Neural progenitor cell (in vitro differentiated cells): ENCODE data around the gene SCN8A. TPM values are rescaled to one million over a fixed set of nuclear protein-coding genes. Genes with fewer than 3 reads are reported as not detected.

ENCODE experiments used
- DNase-seq: peaks from one replicate; pipeline ENCODE4 v3.0.0-alpha.2; 2016; ENCODE audit warnings: low spot score
- H2AFZ ChIP-seq: fragments of 200-600 bp; sonication (generic); replicated peaks from 2 replicates; pipeline ENCODE4 v1.6.1; 2016; ENCODE audit warnings: antibody characterized with exemption
- H3F3A ChIP-seq: fragments of 200-600 bp; sonication (generic); 2 replicates; pipeline ENCODE4 v1.6.1; 2016; ENCODE audit warnings: antibody characterized with exemption, low read depth
- H3K27ac ChIP-seq: fragments of 200-600 bp; sonication (generic); 2 replicates; pipeline ENCODE4 v1.5.1; 2016; ENCODE audit warnings: mild to moderate bottlenecking
- H3K27me3 ChIP-seq: fragments of 200-600 bp; sonication (generic); 2 replicates; pipeline ENCODE4 v1.6.1; 2016; ENCODE audit warnings: mild to moderate bottlenecking, moderate library complexity
- H3K36me3 ChIP-seq: fragments of 200-600 bp; sonication (generic); 2 replicates; pipeline ENCODE4 v1.5.1; 2016
- H3K4me1 ChIP-seq: fragments of 200-600 bp; sonication (generic); 2 replicates; pipeline ENCODE4 v1.6.1; 2016; ENCODE audit warnings: mixed run types
- H3K4me2 ChIP-seq: fragments of 200-600 bp; sonication (generic); 2 replicates; pipeline ENCODE4 v1.6.1; 2016
- H3K4me3 ChIP-seq: fragments of 200-600 bp; sonication (generic); 2 replicates; pipeline ENCODE4 v1.5.1; 2016
- H3K79me2 ChIP-seq: fragments of 200-600 bp; sonication (generic); 2 replicates; pipeline ENCODE4 v1.6.1; 2016; ENCODE audit warnings: low read depth
- H3K9ac ChIP-seq: fragments of 200-600 bp; sonication (generic); 2 replicates; pipeline ENCODE4 v1.6.1; 2016
- H3K9me3 ChIP-seq: fragments of 200-600 bp; sonication (generic); 2 replicates; pipeline ENCODE4 v1.5.1; 2016; ENCODE audit warnings: low read depth
- H4K20me1 ChIP-seq: fragments of 200-600 bp; sonication (generic); 2 replicates; pipeline ENCODE4 v1.6.1; 2016; ENCODE audit warnings: low read depth
- H3K27ac Mint-ChIP-seq: 3 replicates; pipeline ENCODE4 v1.8.0; 2021; ENCODE audit warnings: mixed read lengths
- H3K27me3 Mint-ChIP-seq: 2 replicates; pipeline ENCODE4 v1.8.0; 2022; ENCODE audit warnings: low read depth, mild to moderate bottlenecking, inconsistent platforms, moderate library complexity, mixed read lengths; ENCODE audit not compliant: insufficient read depth
- H3K36me3 Mint-ChIP-seq: 3 replicates; pipeline ENCODE4 v1.8.0; 2021; ENCODE audit warnings: mixed read lengths
- H3K4me1 Mint-ChIP-seq: 3 replicates; pipeline ENCODE4 v1.8.0; 2021; ENCODE audit warnings: mixed read lengths
- H3K4me3 Mint-ChIP-seq: 3 replicates; pipeline ENCODE4 v1.8.0; 2021; ENCODE audit warnings: mild to moderate bottlenecking, moderate library complexity, mixed read lengths
- H3K9me3 Mint-ChIP-seq: 3 replicates; pipeline ENCODE4 v1.8.0; 2020; ENCODE audit warnings: mixed read lengths
- CTCF ChIP-seq: fragments of 200-600 bp; sonication (generic); IDR thresholded peaks from 2 replicates; pipeline ENCODE4 v1.5.1; 2017; ENCODE audit warnings: antibody characterized with exemption, mild to moderate bottlenecking
- EZH2 ChIP-seq: fragments of 200-600 bp; sonication (generic); IDR thresholded peaks from 2 replicates; pipeline ENCODE4 v1.6.1; 2017; ENCODE audit warnings: antibody characterized with exemption, mild to moderate bottlenecking, moderate library complexity
- EZH2phosphoT487 ChIP-seq: fragments of 200-600 bp; sonication (generic); IDR thresholded peaks from 2 replicates; pipeline ENCODE4 v1.6.1; 2017; ENCODE audit warnings: antibody characterized with exemption
- total RNA-seq: library from RNA; depleted of rRNA; stranded (reverse); fragments of >200 nt; gene quantifications from 2 replicates; pipeline ENCODE4 v1.2.3, GENCODE V29; 2015; ENCODE audit warnings: low replicate concordance

The SCN8A gene
- total RNA-seq, 1 donor from 2014 or later, result 14.2 TPM

GRCh38 chr12:51682981-51683380, 91.9 kb downstream of the SCN8A start:
- Histone ChIP-seq H4K20me1 (no peaks in the 10 kb centered on the region), H3K79me2 (no peaks in the 10 kb centered on the region), H3K36me3 (no peaks in the 10 kb centered on the region), H3K27ac (no peak overlapping the region), H3K9ac (no peak overlapping the region), H2AFZ (no peak overlapping the region), H3K9me3 (no peaks in the 10 kb centered on the region), H3K27me3 (no peaks in the 10 kb centered on the region), H3K4me1 (no peaks in the 10 kb centered on the region), H3K4me2 (no peak overlapping the region), H3F3A (no peaks in the 10 kb centered on the region), H3K4me3 (no peak overlapping the region)
- H3K4me3 Mint-ChIP-seq, result peak overlapping the region; percentile 30
- H3K27me3 Mint-ChIP-seq, result peaks cover 2% of the 10 kb centered on the region
- peaks cover 56% of the 10 kb centered on the region for H3K4me1 Mint-ChIP-seq
- no peak for DNase-seq
- TF ChIP-seq EZH2phosphoT487 (no peak), CTCF (no peak), EZH2 (no peak)
- peaks cover 8% of the 10 kb centered on the region for H3K36me3 Mint-ChIP-seq
- H3K9me3 Mint-ChIP-seq, result no peaks in the 10 kb centered on the region
- H3K27ac Mint-ChIP-seq, result peak overlapping the region; percentile 69

- peaks cover 8% of the 10 kb centered on the region for H3K36me3 Mint-ChIP-seq
- no peaks in the 10 kb centered on the region for H3K9me3 Mint-ChIP-seq
- no peak for TF ChIP-seq EZH2
- H3K4me3 Mint-ChIP-seq, result no peak overlapping the region
- Histone ChIP-seq H4K20me1 (no peaks in the 10 kb centered on the region), H3K36me3 (no peaks in the 10 kb centered on the region), H3K9me3 (no peaks in the 10 kb centered on the region), H3K9ac (no peak overlapping the region), H2AFZ (no peak overlapping the region), H3K4me1 (no peaks in the 10 kb centered on the region), H3K27ac (no peak overlapping the region), H3F3A (no peaks in the 10 kb centered on the region), H3K4me3 (no peak overlapping the region), H3K79me2 (no peaks in the 10 kb centered on the region), H3K27me3 (no peaks in the 10 kb centered on the region), H3K4me2 (no peak overlapping the region)
- peaks cover 2% of the 10 kb centered on the region for H3K27me3 Mint-ChIP-seq
- no peak for DNase-seq
- H3K4me1 Mint-ChIP-seq, result peaks cover 55% of the 10 kb centered on the region
- peak overlapping the region; percentile 69 for H3K27ac Mint-ChIP-seq
Measured at GRCh38 chr12:51683763-51684357, 92.8 kb downstream of the SCN8A start.

GRCh38 chr12:51686727-51687126, 95.7 kb downstream of the SCN8A start:
- H4K20me1 ChIP-seq, result no peaks in the 10 kb centered on the region
- no peak overlapping the region for H3K4me3 Mint-ChIP-seq
- H3K9ac ChIP-seq, result no peak overlapping the region
- no peaks in the 10 kb centered on the region for H3K4me1 ChIP-seq
- no peak overlapping the region for H3K4me2 ChIP-seq
- H3K36me3 Mint-ChIP-seq, result peaks cover 8% of the 10 kb centered on the region
- DNase-seq, result no peak
- peaks cover 2% of the 10 kb centered on the region for H3K27me3 Mint-ChIP-seq
- no peaks in the 10 kb centered on the region for H3K79me2 ChIP-seq
- no peak overlapping the region for H2AFZ ChIP-seq
- no peaks in the 10 kb centered on the region for H3K36me3 ChIP-seq
- no peaks in the 10 kb centered on the region for H3K27me3 ChIP-seq
- no peaks in the 10 kb centered on the region for H3K9me3 Mint-ChIP-seq
- H3F3A ChIP-seq, result no peaks in the 10 kb centered on the region
- H3K27ac ChIP-seq, result no peak overlapping the region
- H3K27ac Mint-ChIP-seq, result no peak overlapping the region
- peaks cover 44% of the 10 kb centered on the region for H3K4me1 Mint-ChIP-seq
- no peaks in the 10 kb centered on the region for H3K9me3 ChIP-seq
- no peak overlapping the region for H3K4me3 ChIP-seq
- TF ChIP-seq EZH2phosphoT487 (no peak), CTCF (no peak), EZH2 (no peak)

GRCh38 chr12:51687177-51687576, 96.1 kb downstream of the SCN8A start:
- H3K36me3 Mint-ChIP-seq, result peaks cover 8% of the 10 kb centered on the region
- no peaks in the 10 kb centered on the region for H4K20me1 ChIP-seq
- H3K27me3 Mint-ChIP-seq, result peaks cover 2% of the 10 kb centered on the region
- H3K4me3 Mint-ChIP-seq, result no peak overlapping the region
- H3K27ac ChIP-seq, result no peak overlapping the region
- peaks cover 43% of the 10 kb centered on the region for H3K4me1 Mint-ChIP-seq
- H2AFZ ChIP-seq, result no peak overlapping the region
- no peaks in the 10 kb centered on the region for H3F3A ChIP-seq
- H3K27me3 ChIP-seq, result no peaks in the 10 kb centered on the region
- no peaks in the 10 kb centered on the region for H3K79me2 ChIP-seq
- H3K4me3 ChIP-seq, result no peak overlapping the region
- no peaks in the 10 kb centered on the region for H3K9me3 Mint-ChIP-seq
- TF ChIP-seq CTCF (no peak), EZH2 (no peak), EZH2phosphoT487 (no peak)
- no peak for DNase-seq
- H3K4me2 ChIP-seq, result no peak overlapping the region
- H3K4me1 ChIP-seq, result no peaks in the 10 kb centered on the region
- H3K27ac Mint-ChIP-seq, result peak overlapping the region; percentile 5
- no peak overlapping the region for H3K9ac ChIP-seq
- no peaks in the 10 kb centered on the region for H3K9me3 ChIP-seq
- no peaks in the 10 kb centered on the region for H3K36me3 ChIP-seq
